RPMI8226 (cell line): Measurements from ENCODE around the gene EI24.
A peak's percentile ranks its signal among the peaks of the same experiment; 100 is the strongest.

ENCODE experiments used
- DNase-seq: peaks from one replicate; pipeline ENCODE4 v3.0.0-alpha.2; 2015

EI24 gene

GRCh38 chr11:125583496-125583895 is 14.2 kb downstream of the EI24 start:
- no peak for DNase-seq

DNA sequence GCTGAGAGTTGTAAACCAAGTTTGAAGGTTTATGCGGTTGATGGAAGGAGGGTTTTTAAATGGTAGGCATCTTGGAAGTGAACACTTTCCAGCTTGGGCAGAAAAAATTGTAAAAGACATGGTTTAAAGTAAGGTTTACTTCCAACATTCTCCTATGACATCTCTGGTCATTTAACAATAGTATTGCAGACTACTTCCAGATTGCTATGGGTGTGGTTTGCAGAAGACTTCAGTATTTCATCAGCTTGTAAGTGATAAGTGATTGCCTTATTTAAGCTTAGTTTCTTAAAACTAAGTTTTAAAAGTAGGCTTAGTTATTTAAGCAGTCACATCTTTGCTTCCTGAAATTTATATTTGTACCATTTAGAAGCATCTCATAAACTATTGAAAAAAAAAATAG is 16.2 kb downstream of the EI24 start:
- DNase-seq = no peak

DNA sequence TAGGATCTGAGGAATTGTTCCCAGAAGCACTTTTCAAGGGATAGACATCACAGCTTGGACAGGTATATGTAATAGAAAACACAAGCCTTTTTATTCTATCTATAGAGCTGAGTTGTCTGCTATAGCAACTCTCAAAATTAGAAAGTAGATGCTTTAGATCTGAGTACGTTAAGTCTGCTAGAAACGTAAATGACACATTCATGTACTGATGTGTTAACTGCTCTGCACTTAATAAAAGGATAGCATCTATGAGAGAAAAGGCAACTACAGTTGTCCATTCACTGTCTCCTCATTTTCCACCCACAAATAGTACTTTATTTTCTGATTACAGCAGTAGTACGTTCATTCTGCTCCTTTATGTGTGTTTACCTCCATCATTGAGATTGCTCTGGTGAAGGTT is 17.3 kb downstream of the EI24 start:
- DNase-seq = no peak

DNA sequence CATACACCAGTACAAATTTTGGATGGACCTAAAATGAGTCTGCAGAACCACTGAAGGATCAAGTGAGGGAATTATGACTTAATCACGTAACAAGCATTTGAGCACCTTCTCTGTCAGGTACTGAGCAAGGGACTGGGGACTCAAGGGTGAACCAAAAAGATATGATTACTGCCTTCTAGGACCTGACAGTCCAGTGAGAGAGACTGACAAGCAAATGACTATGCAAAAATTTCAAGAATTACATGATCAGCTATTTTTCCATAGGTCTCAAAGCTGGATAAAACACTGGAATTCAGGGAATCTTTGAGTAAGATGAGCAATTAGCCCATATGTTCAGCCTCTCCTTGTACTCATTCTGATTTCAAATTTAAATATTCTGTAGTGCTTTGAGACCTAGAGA is 18.2 kb downstream of the EI24 start:
- DNase-seq = no peak

DNA sequence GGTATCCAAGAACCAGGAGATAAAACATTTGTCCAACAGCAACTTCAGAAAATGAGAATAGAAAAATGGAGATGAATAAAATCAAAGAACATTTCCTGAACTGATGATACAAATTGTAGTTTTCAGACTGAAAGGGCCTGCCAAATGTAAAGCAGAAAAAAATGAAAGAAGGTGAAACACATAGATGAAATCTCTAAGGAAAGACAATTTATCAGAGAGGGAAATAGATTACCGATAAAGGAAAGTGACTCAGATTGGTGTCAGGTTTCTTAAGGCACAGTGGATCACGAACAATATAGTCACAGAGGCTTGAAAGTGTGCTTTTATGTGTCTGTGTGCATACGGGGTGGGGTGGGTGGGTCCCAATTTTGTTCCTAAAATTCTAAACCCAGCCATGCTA is 19.2 kb downstream of the EI24 start:
- no peak for DNase-seq

GRCh38 chr11:125591649-125592304 is 22.5 kb downstream of the EI24 start:
- peak; percentile 15 for DNase-seq

GRCh38 chr11:125592305-125593113 is 23.2 kb downstream of the EI24 start, which contains the start of gene STT3A:
Gene STT3A (plus strand): TSS chr11:125592852. CDS start chr11:125595916, 3,064 bp downstream.
- DNase-seq = peak; percentile 97

GRCh38 chr11:125593114-125593820 is 24.0 kb downstream of the EI24 start:
- peak; percentile 16 for DNase-seq

- DNase-seq = no peak
These were observed 25.7 kb downstream of the EI24 start for GRCh38 chr11:125594958-125595357.

DNA sequence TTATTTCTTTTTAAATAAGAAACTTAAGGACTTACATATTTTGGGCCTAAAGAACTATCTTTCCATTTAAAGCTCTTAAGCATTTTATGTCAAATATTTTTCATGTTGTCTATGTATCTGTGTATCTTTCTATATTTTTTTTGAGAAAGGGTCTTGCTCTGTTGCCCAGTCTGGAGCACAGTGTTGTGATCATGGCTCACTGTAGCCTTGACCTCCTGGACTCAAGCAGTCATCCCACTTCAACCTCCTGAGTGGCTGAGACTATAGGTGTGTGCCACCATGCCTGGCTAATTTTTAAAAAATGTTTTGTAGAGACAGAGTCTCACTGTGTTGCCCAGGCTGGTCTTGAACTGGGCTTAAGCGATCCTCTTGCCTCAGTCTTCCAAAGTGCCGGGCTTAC is 31.4 kb downstream of the EI24 start:
- no peak for DNase-seq

- DNase-seq = peak; percentile 24
These were observed 33.9 kb downstream of the EI24 start for GRCh38 chr11:125603207-125603606.

DNA sequence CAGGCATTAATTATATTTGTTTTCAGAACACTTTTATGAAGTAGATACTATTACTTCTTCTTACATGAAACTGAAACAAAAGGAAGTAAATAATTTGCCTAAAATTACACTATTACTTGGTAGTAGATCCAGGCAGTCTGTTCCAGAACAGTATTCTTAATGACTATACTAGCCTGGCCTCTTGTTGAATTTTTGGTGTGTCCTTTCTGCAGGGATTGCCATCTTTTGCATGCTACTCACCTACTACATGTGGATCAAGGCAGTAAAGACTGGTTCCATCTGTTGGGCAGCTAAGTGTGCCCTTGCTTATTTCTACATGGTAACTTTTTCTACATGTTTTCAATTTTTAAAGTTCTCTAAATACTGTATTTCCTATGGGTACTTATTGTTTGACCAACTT is 36.1 kb downstream of the EI24 start:
- DNase-seq = no peak

GRCh38 chr11:125609545-125609944 is 40.3 kb downstream of the EI24 start:
- DNase-seq = no peak

DNA sequence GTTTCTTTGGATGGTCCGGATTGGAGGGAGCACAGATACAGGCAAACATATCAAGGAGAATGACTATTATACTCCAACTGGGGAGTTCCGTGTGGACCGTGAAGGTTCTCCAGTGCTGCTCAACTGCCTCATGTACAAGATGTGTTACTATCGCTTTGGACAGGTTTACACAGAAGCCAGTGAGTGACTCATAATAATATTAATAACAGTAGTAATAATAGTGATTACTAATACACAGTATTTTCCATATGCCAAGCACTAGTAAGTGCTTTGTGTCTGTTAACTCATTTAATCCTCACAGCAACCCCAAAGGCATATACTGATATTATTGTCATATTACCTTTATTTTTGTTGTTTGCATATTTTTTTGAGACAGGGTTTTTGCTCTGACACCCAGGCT is 49.1 kb downstream of the EI24 start:
- no peak for DNase-seq

DNA sequence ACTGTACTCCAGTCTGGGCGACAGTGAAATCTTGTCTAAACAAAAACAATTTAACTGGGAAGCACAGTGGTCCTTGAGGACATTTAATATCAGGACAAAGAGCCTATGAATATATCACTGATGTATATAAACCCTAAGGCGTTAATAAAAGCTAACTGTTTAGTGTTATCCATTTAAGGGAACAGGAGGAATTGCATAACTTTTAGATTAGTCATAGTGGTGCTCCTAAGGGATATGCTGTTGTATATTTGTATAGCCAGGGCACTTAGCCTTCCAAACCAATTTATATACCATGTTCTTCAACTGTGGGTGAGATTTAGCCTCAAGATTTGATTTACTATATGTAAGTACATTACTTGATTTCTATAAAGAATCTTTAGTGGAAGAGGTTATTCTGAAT is 52.7 kb downstream of the EI24 start:
- DNase-seq = no peak

- no peak for DNase-seq
These were observed 53.8 kb downstream of the EI24 start for GRCh38 chr11:125623064-125623463.

DNA sequence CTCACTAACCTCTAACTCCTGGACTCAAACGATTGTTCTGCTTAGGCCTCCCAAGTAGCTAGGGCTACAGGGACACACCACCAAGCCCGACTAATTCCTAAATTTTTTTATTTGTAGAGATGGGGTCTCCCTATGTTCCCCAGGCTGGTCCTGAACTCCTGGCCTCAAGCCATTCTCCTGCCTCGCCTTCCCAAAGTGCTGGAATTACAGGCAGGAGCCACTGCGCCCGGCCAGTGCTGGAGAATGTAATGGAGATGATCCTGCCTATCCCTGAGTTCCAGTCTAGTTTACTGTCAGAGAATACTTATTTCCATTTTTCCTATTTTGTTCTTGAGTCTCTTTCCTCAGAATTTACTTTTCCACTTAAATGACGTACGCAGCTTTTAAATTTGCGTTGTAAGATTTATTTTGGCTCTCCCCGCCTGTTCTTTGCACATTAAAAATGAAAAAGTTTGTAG is 55.5 kb downstream of the EI24 start, which contains the start of gene CHEK1:
Gene CHEK1, plus strand, starts transcription at position 408 of the 458 bp plus-strand sequence. CDS start 1,606 bp downstream, outside the sequence.
- DNase-seq = no peak

DNA sequence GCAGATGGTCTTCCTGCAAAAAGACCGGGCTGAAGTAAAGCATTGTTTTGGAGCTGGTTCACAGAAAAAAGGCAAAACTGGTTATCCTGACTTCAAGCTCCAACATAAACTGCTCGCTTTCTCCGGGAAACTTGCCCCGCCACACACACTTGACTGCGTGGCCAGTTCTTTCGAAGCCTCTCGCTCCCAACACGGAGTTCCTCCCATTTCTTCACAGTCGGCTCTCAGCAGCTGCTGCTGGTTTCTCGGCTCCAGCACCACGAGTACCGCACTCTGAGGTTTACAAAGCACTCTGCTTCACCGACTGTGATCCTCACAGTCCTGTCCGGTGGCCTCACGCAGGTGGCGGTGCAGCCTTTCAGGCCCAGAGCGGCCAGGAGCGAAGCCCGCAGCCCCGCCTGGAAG is 56.0 kb downstream of the EI24 start:
- DNase-seq = no peak

GRCh38 chr11:125625630-125626287 is 56.5 kb downstream of the EI24 start:
- DNase-seq = peak; percentile 90

- DNase-seq = peak; percentile 69
These were observed 57.1 kb downstream of the EI24 start for GRCh38 chr11:125626288-125626950.

DNA sequence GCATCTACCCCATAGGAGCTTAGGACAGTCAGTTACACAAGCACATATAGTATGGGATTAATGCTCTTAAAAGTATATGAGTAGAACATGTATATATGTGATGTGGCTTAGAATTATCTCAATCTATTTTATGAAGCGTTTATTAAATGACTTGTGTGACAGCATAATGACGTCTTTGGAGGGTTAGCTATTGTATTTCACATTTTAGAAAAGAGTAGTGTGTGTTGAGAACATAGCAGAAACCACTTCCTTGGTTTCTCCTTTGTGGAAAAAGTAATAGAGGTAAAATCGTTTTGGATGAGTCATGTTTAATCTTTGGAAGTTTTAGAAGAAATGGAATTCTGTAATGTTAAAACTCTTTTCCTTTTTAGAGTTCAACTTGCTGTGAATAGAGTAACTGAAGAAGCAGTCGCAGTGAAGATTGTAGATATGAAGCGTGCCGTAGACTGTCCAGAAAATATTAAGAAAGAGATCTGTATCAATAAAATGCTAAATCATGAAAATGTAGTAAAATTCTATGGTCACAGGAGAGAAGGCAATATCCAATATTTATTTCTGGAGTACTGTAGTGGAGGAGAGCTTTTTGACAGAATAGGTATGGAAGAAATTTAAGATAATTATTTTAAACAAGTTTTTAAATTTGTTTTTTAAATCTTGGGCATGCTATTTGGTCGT is 58.1 kb downstream of the EI24 start:
- no peak for DNase-seq
